ENCODE measurements around the gene TMEM45B. TPM values are rescaled to one million over a fixed set of nuclear protein-coding genes. Genes with fewer than 3 reads are reported as not detected.
"Not testable (repeated sequence)": the region's sequence is repeated elsewhere in the genome, so short reads cannot be mapped to it uniquely, and the experiment has no call there.

TMEM45B gene
- total RNA-seq, 1 experiment from 2014 or later = 16.1 TPM

DNA sequence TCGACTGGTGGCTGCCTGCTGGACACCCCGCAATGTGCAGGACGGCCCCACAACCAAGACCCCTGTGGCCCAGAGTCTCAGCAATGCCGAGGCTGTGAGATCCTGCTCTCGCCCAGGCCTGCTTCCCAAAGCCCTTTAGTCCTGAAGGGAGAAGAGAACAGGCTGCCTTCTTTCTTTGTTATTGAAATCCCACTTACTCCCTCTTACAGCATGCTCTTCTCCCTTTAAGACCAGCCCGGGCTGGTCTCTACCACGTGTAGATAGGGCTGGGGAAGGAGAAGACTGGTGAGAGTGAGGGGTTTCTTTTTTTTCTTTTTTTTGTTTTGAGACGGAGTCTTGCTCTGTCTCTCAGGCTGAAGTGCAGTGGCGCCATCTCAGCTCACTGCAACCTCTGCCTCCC, 21.3 kb downstream of the TMEM45B start:
- Mint-ChIP-seq H3K27me3 (ENCODE audit: unreplicated experiment) (no peaks in the 10 kb centered on the region), H3K4me1 (ENCODE audit: low read depth, unreplicated experiment) (peaks cover 32% of the 10 kb centered on the region), H3K9me3 (ENCODE audit: low read depth, unreplicated experiment) (peaks cover 1% of the 10 kb centered on the region), H3K27ac (ENCODE audit: unreplicated experiment) (no peak overlapping the region), H3K4me3 (ENCODE audit: low read depth, unreplicated experiment) (no peak overlapping the region), H3K36me3 (ENCODE audit: insufficient read depth, unreplicated experiment) (no peaks in the 10 kb centered on the region)
- no peak for DNase-seq
- intact Hi-C loops (cut with micrococcal nuclease; ENCODE audit: unreplicated experiment) = no loop called here
- BruUV-seq (replicated peaks) = no TSS peak
- TF ChIP-seq, protein P1, sequence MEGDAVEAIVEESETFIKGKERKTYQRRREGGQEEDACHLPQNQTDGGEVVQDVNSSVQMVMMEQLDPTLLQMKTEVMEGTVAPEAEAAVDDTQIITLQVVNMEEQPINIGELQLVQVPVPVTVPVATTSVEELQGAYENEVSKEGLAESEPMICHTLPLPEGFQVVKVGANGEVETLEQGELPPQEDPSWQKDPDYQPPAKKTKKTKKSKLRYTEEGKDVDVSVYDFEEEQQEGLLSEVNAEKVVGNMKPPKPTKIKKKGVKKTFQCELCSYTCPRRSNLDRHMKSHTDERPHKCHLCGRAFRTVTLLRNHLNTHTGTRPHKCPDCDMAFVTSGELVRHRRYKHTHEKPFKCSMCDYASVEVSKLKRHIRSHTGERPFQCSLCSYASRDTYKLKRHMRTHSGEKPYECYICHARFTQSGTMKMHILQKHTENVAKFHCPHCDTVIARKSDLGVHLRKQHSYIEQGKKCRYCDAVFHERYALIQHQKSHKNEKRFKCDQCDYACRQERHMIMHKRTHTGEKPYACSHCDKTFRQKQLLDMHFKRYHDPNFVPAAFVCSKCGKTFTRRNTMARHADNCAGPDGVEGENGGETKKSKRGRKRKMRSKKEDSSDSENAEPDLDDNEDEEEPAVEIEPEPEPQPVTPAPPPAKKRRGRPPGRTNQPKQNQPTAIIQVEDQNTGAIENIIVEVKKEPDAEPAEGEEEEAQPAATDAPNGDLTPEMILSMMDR (IDR thresholded peaks at IDR 0.05; ENCODE audit: unreplicated experiment) = no peak
- CTCF ChIA-PET = no interaction called here

DNA sequence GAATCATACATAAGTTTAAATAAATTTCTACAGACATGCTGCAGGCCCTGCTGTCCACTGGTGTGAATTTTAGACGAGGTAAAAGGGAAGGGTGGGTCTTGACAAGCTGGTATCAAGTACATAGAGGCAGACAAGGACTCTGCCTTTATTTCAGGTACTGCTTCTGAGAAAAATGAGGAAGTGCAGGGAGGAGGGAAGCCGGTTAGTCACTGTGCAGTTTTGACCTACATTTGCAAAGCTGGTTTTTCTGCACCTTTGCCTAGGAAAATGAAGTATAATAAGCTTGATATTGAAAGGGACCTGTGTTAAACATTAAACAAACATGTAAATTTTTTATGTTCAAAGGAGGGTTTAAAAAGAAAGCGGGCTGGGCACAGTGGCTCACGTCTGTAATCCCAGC, 24.6 kb downstream of the TMEM45B start:
- Mint-ChIP-seq H3K27me3 (ENCODE audit: unreplicated experiment) (no peaks in the 10 kb centered on the region), H3K4me3 (ENCODE audit: low read depth, unreplicated experiment) (peak overlapping the region; percentile 27), H3K27ac (ENCODE audit: unreplicated experiment) (peak overlapping the region; percentile 56), H3K36me3 (ENCODE audit: insufficient read depth, unreplicated experiment) (no peaks in the 10 kb centered on the region), H3K4me1 (ENCODE audit: low read depth, unreplicated experiment) (peaks cover 47% of the 10 kb centered on the region), H3K9me3 (ENCODE audit: low read depth, unreplicated experiment) (peaks cover 3% of the 10 kb centered on the region)
- CTCF ChIA-PET = interaction anchor here (0.6 kb wide), 1 partner anchor 12 kb away, joined by 3 read pairs; no protein-coding TSS in a partner anchor
- no TSS peak for BruUV-seq (replicated peaks)
- DNase-seq = peak; percentile 50
- intact Hi-C loops (cut with micrococcal nuclease; ENCODE audit: unreplicated experiment) = no loop called here
- TF ChIP-seq, protein P1 (IDR thresholded peaks at IDR 0.05; ENCODE audit: unreplicated experiment) = no peak

DNA sequence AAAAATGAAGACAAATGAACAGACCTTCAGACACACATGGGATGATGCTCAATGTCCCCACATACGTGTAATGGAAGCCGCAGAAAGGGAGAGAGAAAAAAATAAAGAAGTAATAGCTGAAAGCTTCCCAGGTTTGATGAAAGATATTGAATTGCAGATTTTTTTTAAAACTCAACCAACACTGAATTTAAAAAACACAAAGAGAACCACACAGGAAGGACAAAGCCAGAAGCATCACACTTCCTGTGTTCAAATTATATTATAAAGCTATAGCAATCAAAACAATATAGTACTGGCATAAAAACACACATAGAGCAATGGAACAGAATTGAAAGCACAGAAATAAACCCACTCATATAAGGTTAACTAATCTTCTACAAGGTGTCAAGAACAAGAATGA, 26.5 kb downstream of the TMEM45B start:
- H3K4me3 Mint-ChIP-seq (ENCODE audit: low read depth, unreplicated experiment) = no peak overlapping the region
- TF ChIP-seq, protein P1 (IDR thresholded peaks at IDR 0.05; ENCODE audit: unreplicated experiment) = no peak
- no peak overlapping the region for H3K27ac Mint-ChIP-seq (ENCODE audit: unreplicated experiment)
- H3K9me3 Mint-ChIP-seq (ENCODE audit: low read depth, unreplicated experiment) = peaks cover 3% of the 10 kb centered on the region
- intact Hi-C loops (cut with micrococcal nuclease; ENCODE audit: unreplicated experiment) = no loop called here
- CTCF ChIA-PET = no interaction called here
- DNase-seq = no peak
- H3K27me3 Mint-ChIP-seq (ENCODE audit: unreplicated experiment) = no peaks in the 10 kb centered on the region
- H3K36me3 Mint-ChIP-seq (ENCODE audit: insufficient read depth, unreplicated experiment) = peaks cover 8% of the 10 kb centered on the region
- H3K4me1 Mint-ChIP-seq (ENCODE audit: low read depth, unreplicated experiment) = peaks cover 66% of the 10 kb centered on the region
- no TSS peak for BruUV-seq (replicated peaks)

DNA sequence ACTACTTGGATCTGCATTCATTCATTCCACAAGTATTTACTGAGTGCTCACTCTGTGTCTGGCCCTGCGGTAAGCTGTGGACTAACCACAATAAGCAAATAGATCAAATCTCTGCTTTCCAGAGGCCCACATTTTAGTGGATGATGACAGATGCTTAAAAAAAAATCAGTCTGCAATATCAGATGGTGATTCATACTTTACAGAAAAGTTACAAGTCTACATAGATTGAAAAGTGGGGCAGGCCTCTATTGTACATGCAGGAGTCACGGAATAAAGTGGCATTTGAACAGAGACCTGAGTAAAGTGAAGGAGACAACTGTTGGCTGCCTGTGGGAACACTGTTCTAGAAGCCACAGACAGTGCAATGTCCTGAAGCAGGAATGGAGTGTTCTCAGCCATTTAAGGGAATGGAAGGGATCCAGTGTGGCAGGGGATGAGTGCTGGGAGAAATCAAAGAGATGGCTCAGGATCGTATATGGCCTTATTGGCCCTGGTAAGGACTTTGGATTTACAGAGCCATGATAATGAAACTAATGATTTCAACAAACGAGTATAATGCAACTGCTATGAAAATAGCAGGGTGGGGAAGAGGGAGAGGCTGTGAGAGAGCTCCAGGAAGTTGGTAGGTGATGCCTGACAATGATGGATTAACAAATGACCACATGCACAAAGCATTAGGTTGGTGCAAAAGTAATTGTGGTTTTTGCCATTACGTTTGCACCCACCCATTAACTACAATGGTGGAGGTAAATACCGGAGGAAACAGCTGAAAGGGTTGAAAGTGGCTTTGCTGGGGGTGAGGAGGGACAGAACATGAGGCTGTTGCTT, 31.1 kb downstream of the TMEM45B start:
- intact Hi-C loops (cut with micrococcal nuclease; ENCODE audit: unreplicated experiment) = loop anchor here (5.0 kb wide), 1 partner anchor 59 kb away; no protein-coding TSS in a partner anchor
- H3K9me3 Mint-ChIP-seq (ENCODE audit: low read depth, unreplicated experiment) = peaks cover 3% of the 10 kb centered on the region
- CTCF ChIA-PET = no interaction called here
- peaks cover 8% of the 10 kb centered on the region for H3K36me3 Mint-ChIP-seq (ENCODE audit: insufficient read depth, unreplicated experiment)
- peak overlapping the region; percentile 41 for H3K4me3 Mint-ChIP-seq (ENCODE audit: low read depth, unreplicated experiment)
- DNase-seq = peak; percentile 36
- no peaks in the 10 kb centered on the region for H3K27me3 Mint-ChIP-seq (ENCODE audit: unreplicated experiment)
- no TSS peak for BruUV-seq (replicated peaks)
- TF ChIP-seq, protein P1 (IDR thresholded peaks at IDR 0.05; ENCODE audit: unreplicated experiment) = no peak
- H3K4me1 Mint-ChIP-seq (ENCODE audit: low read depth, unreplicated experiment) = peaks cover 39% of the 10 kb centered on the region
- peak overlapping the region; percentile 96 for H3K27ac Mint-ChIP-seq (ENCODE audit: unreplicated experiment)

DNA sequence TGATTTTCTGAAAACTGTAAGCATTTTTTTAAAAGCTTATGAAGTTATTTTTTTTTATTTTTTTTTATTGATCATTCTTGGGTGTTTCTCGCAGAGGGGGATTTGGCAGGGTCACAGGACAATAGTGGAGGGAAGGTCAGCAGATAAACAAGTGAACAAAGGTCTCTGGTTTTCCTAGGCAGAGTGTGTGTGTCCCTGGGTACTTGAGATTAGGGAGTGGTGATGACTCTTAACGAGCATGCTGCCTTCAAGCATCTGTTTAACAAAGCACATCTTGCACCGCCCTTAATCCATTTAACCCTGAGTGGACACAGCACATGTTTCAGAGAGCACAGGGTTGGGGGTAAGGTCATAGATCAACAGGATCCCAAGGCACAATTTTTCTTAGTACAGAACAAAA, 31.7 kb downstream of the TMEM45B start:
- intact Hi-C loops (cut with micrococcal nuclease; ENCODE audit: unreplicated experiment) = loop anchor here (5.0 kb wide), 1 partner anchor 60 kb away; no protein-coding TSS in a partner anchor
- DNase-seq; H3K36me3 Mint-ChIP-seq (ENCODE audit: insufficient read depth, unreplicated experiment); BruUV-seq (replicated peaks); H3K9me3 Mint-ChIP-seq (ENCODE audit: low read depth, unreplicated experiment); CTCF ChIA-PET; H3K27me3 Mint-ChIP-seq (ENCODE audit: unreplicated experiment): not testable (repeated sequence)
- Mint-ChIP-seq H3K27ac (ENCODE audit: unreplicated experiment) (peak overlapping the region; percentile 96), H3K4me1 (ENCODE audit: low read depth, unreplicated experiment) (peaks cover 32% of the 10 kb centered on the region), H3K4me3 (ENCODE audit: low read depth, unreplicated experiment) (peak overlapping the region; percentile 41)

All from Calu3 (cell line).